NCI-H748 (cell line): ENCODE data around the gene HERC2.
"Not testable (repeated sequence)": the region's sequence is repeated elsewhere in the genome, so short reads cannot be mapped to it uniquely, and the experiment has no call there.

Source experiments
- DNase-seq: peaks from one replicate; lab custom pipeline; 2025; ENCODE audit not compliant: unreplicated experiment; lab: John Stamatoyannopoulos, UW

Gene HERC2

DNA sequence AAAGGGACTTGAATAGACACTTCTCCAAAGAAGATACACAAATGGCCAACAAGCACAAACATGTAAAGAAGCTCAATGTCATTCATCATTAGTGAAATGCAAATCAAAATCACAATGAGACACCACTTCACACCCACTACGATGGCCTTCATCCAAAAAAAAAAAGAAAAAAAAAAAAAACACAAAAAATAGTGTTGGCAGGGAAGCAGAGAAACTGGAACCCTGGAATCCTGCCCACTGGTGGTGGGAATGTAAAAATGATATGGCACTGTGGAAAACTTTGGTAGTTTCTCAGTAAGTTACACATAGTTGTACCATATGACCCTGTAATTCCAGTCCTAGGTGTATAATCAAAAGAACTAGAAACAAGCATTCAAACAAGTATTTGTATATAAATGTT is 94.7 kb downstream of the HERC2 start:
- DNase-seq = peak; percentile 1

DNA sequence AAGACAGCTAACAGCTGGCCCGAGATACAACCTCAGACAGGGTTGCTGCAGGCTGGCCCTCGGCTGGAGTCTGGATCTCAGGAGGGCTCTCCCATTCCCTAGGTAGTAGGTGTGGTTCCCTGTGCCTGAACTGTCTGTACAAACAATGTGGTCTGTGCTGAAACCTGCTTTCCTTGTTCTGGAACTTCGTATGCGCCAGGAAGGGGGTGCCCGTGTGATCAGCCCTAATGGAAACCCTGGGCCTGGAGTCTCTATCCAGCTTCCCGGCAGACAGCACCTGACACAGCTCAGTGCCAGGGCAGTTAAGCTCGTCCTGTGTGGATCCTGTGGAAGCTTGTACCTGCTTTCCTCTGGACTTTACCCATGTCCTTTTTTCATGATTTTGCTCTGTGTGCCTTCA is 99.4 kb downstream of the HERC2 start:
- not testable (repeated sequence) for DNase-seq

DNA sequence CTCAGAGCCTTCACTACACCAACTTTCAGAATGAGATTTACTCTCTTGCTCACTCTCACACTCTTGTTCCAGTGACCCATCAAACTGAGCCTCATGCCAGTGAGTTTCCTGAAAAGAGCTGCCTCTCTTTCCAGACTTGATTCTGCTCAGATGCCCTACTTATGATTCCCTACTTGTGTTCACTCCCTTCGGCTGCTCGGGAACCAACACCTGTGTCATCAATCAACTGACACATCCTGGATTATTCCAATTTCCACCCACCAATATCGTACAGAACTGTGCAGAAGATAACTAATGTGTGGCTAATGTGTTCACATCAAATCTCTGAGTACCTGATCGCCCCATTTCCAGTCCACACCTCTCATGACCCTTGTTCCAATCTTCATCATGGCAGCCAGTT is 100.3 kb downstream of the HERC2 start:
- not testable (repeated sequence) for DNase-seq

DNA sequence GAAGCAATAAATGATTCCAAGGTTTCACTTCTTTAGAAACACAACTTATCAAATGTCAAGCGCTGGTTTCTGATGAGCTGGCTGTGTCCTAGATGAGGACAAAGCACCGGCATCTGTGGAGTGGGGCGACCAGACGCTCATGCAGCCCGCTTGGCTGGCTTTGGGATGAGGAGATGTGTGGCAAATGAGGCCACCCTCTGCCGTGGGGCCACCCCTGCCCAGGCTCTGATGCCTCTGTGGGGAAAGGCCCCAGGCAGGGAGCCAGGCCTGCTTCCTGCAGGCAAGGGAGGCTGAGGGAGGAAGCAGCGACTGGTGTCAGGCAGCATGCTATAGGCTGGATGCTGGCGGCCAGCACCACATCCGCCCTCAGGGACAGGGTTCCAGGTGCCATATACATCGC is 102.9 kb downstream of the HERC2 start:
- DNase-seq = no peak

DNA sequence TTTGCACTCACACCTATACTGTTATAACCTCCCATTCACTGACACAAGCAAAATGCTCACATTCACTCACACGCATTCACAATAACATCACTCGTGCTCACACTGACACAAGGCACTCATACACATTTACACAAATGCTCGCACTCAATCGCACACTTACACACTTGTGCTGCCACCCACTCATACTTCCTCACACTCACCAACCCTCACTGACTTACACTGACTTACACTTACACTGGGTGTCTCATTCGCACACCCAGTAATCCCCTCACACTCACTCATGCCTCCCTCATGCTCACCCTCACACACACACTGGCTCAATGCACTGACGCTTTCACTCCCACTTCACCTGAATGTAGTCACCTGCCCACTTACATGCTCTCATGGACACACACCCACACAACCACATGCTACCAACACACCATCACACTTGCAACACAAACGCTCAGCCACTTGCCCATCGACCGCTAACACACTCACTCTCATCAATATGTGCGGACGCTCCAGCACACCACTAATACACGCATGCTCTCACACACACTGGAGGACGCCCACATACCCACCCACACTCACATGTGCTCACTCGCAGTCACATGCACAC is 104.9 kb downstream of the HERC2 start:
- DNase-seq = not testable (repeated sequence)

DNA sequence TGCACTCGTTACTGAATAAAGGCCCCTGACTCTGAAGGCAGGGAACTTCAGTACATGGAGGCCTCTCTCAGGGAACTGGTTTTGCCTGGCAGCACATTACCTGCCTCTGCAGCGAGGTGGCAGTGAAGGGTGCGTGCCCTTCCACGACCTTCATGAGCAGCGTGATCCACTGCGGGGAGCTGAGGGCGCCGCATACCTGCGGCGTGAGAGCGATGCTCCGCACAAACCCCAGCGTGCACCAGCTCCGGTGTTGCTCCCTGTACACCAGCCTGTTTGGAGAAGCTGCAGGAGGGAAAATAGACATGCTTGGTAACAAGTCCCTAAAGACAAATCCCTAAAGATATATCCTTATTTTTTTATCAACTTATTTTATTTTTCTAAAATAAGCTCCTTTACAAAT is 106.5 kb downstream of the HERC2 start:
- DNase-seq = not testable (repeated sequence)

DNA sequence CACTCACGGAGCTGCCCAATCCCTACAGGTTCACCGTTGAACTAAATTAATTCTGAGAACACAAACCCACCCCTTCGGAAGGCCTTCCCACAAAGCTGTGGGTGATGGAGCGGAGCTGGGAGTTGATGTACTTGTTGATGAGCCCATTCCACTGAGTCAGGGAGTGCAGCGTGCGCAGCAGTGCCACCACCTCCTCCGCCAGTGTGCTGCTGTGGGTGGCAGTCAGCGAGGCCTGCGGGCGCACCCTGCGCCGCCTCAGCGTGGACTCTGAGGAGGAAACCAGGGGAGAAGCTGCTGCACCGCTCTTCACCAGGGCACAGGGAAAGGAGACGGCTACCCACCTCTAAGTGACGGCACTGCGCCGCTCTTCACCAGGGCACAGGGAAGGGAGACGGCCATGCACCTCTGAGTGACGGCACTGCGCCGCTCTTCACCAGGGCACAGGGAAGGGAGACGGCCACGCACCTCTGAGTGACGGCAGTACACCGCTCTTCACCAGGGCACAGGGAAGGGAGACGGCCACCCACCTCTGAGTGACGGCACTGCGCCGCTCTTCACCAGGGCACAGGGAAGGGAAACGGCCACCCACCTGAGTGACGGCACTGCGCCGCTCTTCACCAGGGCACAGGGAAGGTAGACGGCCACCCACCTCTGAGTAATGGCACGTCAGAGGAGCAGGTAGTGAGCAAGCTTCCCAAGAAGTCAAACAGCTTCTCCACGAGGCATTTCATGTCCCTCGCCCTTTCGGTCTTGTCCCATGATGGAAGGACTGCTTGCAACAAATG is 107.8 kb downstream of the HERC2 start:
- not testable (repeated sequence) for DNase-seq

DNA sequence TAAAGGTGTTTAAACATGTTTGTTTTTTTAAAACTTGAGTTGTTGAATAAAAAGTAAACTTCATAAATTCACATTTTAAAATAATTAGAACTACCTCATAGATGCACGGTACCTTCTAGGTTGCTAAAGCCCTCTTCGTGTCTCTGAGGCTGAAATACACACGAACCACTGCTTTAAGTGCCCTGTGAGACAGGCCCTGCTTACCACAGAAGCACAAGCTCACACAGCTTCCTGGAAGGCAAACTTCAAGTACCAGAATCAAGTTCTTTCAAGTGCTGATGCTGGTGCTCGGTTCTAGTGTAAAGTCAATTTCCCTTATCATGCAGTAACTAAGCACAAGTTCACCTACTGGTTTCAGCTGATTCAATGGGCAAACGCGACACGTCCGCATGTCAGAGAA is 108.6 kb downstream of the HERC2 start:
- not testable (repeated sequence) for DNase-seq

DNA sequence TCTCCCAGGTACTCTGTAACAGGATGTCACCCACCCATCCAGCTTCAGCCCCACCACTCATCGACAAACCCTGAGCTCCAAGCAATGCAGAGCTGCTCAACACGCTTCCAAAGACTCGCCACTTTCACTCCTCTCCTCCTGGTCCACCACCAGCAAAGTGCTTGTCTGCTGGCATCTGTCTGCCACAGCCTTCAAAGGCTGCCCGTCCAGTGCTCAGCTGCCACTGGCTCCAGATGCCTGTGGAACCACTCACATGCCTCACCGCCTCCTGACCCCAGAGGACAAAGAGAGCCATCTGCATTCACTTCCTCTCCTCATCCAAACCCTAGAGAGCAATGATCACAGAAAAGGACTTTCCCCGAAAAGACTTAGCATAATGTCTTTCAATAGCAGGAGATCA is 113.4 kb downstream of the HERC2 start:
- DNase-seq = no peak

DNA sequence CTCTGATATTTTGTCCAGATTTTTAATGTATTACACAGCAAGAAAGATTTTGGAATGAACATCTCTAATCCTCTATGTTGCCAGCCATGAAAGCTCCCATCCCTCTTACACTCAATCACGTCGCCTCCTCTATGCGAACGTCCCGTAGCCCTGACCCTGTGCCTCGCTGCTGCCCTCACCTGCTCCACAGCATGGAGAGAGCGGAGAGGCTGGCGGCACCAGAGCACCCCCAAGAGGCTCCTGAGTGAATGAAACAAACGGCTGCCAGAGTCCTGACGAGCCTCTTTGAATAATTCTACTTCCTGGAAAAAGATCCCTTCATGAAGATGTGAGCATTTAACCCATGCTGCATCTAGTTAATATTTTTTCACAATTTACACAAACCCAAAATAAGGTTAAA is 116.3 kb downstream of the HERC2 start:
- DNase-seq = not testable (repeated sequence)

DNA sequence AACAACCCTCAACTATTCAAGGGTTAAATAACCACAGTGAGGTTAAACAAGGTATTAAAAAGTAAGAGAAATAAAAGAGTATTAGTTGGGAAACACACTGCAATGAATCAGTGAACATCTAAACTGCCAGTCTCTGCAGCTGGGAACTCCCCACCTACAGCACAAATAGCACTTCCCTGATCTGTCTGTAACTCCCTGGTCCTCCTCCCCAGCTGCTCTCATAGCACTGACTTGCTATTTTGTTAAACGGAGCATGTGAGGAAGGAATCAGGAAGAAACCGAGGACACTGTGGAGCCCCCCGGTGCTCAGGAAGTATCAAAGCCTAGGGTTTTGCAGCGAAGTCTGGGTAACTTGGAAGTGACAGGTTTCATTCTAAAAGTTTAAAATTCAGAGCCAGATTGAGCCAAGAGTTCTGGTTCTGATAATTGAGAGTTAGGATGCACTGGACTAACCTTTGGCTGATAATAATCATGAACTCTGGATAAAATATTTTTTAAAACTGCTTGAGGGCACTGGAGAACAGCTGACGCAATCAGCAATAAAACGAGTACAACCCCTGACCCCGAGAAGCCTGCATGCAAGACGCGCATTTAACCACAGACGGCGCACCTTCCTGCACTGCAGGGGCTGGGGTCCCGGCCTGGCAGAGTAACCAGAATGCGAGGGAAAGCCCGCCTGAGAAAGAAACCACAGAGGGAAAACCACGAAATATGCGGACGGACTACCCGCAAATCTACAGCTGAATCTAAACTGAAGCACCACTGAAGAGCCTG is 118.7 kb downstream of the HERC2 start:
- DNase-seq = not testable (repeated sequence)

DNA sequence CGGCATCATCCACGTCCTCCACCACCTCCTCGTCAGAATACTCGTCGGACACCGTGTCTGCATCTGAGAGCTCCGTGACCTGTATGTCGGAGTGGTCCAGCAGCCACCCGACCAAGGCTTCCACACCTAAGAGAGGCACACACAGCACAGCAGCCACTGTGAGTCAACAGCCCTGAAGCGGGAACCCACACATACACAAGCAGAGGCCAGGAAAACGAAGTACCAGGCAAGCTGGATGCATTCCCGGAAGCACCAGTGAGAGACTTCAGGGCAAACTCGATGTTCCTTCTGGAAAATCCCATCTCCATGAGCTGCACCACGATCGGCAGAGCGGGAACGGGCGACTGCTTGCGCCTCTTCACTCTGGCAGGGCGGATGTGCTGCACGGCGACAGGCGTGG is 119.9 kb downstream of the HERC2 start:
- DNase-seq = not testable (repeated sequence)

DNA sequence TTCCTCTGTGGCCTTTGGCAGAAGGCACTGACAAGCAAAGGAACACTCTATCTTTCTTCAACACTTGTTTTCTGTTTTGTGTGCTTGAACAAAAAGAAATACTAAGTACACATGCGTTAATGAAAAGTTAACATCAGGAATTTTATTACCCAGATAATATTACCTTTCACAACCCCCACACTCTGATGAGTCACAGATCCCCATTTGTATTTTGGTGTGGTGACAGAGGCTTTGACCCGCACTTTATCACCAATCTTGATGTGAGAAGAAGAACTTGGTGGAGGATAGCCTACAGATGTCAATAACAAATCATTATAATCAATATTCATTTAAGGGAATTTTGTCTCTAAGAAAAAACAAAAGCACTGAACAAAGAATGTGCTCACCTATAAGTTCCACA is 123.8 kb downstream of the HERC2 start:
- DNase-seq = not testable (repeated sequence)

DNA sequence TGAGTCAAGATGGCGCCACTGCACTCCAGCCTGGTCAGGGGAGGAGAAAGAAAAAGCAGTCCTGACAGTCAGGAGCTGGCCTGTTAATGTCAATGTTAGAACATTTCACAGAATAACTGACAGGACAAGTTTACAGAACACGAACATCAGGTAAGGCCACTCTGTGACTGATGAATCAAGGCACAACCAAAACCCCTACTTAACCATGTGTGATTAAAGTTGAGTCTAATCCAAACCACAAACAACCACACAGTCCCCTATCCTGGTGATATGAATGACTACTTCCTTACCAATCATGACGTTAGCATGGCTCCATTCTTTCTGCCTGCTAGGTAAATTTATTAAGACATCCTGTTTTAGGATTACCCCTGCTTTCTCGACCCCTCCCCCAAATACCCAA is 124.3 kb downstream of the HERC2 start:
- DNase-seq = not testable (repeated sequence)

DNA sequence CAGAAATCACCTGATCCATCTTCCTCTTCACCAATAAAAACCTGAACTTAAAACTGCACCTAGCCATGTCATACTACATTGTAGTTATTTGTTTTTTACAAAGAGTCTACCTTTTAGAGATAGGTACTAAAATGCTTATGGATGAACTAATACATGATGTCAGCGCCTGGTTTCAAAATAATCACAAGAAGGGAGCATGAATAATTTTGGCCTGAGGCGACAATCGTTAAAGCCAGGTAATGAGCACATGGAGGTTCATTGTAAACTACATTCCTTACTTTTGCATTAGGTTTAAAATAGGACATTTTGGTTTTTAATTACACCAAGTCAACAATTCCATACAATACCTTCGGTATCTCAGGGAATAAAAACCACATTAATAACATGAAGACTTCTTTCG is 125.4 kb downstream of the HERC2 start:
- not testable (repeated sequence) for DNase-seq

DNA sequence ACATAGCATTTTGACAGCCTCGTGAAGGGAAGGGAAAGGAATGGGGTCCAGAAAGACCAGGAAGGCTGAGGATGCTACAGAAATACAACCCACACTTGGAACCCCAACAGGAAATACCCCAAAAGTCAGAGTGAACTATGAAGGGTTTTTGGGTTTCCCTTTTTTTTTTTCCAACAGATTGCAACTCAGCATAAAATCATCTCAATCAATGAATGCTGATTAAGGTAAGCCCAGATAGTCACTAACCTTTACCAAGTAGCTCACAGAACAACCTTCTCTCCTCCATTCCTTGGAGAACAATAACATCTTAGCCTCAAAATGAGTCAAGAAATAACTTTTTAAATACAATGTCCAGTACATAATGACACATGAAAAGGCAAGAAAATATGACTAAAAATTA is 129.2 kb downstream of the HERC2 start:
- DNase-seq = no peak

DNA sequence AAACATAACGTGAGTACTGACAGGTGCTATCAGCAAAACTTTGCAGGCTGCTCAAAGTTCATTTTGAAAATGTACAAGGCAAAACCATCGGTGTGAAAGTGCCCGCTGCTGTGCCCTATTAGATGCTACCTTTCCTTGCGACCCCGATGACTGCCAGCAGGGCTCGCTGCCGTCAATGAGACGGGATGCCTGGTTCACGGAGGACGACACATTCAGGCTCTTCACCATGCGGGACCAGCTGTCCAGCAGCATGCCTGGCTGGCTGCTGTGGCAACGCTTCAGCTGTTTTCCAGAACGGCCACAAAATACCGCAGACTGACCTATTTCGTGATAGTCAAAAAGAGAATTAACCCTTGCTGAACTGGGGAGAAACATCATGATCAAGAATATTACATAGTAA is 130.1 kb downstream of the HERC2 start:
- no peak for DNase-seq

DNA sequence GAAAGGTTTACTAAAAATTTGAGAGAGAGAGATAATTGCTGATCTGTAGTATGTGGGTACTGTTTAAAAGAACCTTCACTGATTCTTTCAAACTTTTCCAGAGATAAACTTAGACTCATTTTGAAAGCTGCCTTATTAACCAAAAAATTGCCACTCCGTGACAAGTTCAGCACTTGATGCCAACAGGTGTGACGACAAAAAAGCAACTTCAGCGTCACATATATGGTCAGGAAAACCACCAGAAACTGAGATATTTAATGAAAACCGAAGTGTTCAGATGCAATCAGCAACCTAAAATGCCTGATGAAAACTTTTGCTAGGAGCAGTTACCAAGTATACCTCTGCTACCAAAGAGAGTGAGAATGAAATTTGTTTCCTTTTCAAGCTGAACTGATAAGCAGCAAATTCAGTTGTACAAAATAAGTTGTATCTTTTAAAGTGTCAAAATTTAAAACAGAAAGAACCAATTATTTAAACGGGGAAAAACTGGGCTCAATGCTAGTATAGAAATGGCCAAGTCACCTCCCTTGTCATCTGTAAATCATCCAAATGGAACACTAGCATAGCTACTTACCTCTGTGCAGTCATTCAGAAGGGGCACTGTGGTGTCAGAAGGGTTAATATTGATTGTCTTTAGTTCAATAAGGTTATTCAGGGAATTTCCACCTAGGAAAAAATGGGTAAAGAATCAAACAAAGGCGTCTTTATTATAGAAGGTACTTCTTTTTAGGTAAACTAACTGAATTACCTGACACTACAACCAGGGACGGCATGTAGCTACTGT is 131.4 kb downstream of the HERC2 start:
- no peak for DNase-seq

DNA sequence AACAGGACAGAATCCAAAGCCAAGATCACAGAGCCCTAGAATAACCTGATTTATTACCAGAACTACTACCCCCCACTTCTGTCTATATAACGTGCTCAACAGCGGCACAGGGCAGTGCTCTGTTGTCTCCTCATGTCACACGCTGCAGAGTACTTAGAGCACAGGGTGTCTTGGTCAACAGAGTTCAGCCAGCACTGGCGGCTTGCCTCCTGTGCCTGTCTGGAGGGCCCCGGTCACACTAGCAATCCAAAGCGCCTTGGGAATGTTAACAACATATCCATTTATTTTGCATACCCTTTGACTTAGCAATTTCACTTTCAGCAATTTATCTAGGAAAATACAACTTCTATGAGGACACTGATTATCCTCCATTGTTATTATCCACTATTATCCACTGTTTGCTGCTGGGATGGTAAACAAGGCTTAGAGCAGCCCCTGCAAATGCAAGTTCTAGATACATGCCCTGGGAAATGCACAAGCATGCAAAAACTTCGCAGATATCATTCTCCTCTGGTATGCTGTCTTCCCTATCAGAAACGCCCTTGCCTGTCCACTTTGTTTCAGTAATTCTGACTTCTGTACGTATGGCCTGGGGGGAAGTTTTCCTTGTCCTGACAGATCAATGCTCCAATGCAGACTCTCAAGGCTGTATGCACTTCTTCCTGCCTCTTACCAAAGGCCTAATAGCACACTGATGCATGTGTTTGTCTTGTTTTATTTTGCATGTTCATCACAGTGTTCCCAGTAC is 136.7 kb downstream of the HERC2 start:
- DNase-seq = no peak

DNA sequence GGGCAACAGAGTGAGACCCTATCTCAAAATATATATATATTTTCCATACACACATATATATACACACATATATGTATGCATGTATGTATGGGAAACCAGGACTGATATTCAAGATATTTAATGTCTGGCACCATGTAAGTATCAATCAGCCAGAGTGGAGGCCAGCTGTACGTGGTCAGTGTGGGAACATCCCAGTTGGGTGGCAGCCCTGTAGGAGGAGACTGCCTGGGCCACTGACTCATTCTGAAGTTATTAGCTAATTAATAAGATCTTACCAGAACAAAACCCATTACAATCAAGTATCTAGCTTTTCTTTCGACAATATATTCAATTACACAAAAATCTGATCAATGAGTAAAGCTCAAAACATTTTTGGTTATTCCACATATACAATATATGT is 137.8 kb downstream of the HERC2 start:
- DNase-seq = no peak
